Calu3 (cell line): ENCODE data around the gene TRAF3IP3. TPM values are rescaled to one million over a fixed set of nuclear protein-coding genes. Genes with fewer than 3 reads are reported as not detected.

Experiments
- BruUV-seq: library from RNA; stranded (reverse); fragments of 400-500 nt; replicated peaks from 2 replicates; lab custom pipeline; 2021; lab: Mats Ljungman, UMichigan
- CTCF ChIA-PET: fragments of 300-600 bp; sonication (Branson Sonifier 250); formaldehyde crosslinking; loops from one replicate; lab custom pipeline; 2022; ENCODE audit warnings: antibody characterized with exemption; lab: Charles Lee
- DNase-seq: peaks from one replicate; pipeline ENCODE4 v3.0.0; 2022
- H3K27ac Mint-ChIP-seq: one replicate; pipeline ENCODE4 v1.8.0; 2022; ENCODE audit warnings: mixed read lengths; ENCODE audit not compliant: unreplicated experiment
- H3K27me3 Mint-ChIP-seq: one replicate; pipeline ENCODE4 v1.8.0; 2022; ENCODE audit warnings: mixed read lengths; ENCODE audit not compliant: unreplicated experiment
- H3K36me3 Mint-ChIP-seq: one replicate; pipeline ENCODE4 v1.8.0; 2022; ENCODE audit warnings: mild to moderate bottlenecking, moderate library complexity, mixed read lengths; ENCODE audit not compliant: insufficient read depth, unreplicated experiment
- H3K4me1 Mint-ChIP-seq: one replicate; pipeline ENCODE4 v1.8.0; 2022; ENCODE audit warnings: mild to moderate bottlenecking, low read depth, mixed read lengths; ENCODE audit not compliant: unreplicated experiment
- H3K4me3 Mint-ChIP-seq: one replicate; pipeline ENCODE4 v1.8.0; 2022; ENCODE audit warnings: mild to moderate bottlenecking, low read depth, moderate library complexity, mixed read lengths; ENCODE audit not compliant: unreplicated experiment
- H3K9me3 Mint-ChIP-seq: one replicate; pipeline ENCODE4 v1.8.0; 2022; ENCODE audit warnings: low read depth, mixed read lengths; ENCODE audit not compliant: unreplicated experiment
- intact Hi-C: fragments of 100-400 bp; cut with micrococcal nuclease; formaldehyde crosslinking; loops from one replicate; pipeline ENCODE4 v1.10.0; 2022; ENCODE audit not compliant: unreplicated experiment
- total RNA-seq: library from RNA; stranded (reverse); gene quantifications from 2 replicates; pipeline ENCODE4 v1.2.3, GENCODE V29; 2022
- TF ChIP-seq, protein P1 (sequence below): fragments of 200-600 bp; IDR thresholded peaks from one replicate; pipeline ENCODE4 v1.8.0; 2022; ENCODE audit warnings: antibody characterized with exemption; ENCODE audit not compliant: unreplicated experiment

TRAF3IP3 gene
- total RNA-seq, 1 experiment from 2014 or later = not detected

DNA sequence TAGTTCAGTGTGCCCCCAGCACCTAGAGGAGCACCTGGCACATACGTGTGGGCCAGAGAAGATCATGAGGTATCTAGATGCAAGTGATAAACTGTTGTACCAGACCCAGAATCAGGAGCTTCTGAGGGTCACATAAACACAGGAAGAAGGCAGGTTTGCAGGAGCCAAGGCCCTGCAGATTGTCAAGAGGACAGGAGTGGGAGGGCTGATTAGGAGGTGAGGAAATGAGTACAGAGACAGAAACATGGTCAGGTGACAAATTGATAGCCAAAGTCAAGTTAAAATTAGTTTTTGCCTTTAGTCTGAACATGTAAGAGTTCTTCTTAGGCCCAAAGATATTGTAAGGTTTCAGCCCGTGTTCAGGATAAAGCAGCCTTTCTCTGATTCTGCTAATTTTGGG lies 14.0 kb upstream of the TRAF3IP3 start:
- Mint-ChIP-seq H3K9me3 (peaks cover 2% of the 10 kb centered on the region), H3K36me3 (no peaks in the 10 kb centered on the region), H3K27ac (no peak overlapping the region), H3K27me3 (no peaks in the 10 kb centered on the region), H3K4me3 (no peak overlapping the region), H3K4me1 (peaks cover 35% of the 10 kb centered on the region)
- CTCF ChIA-PET = interaction anchor here (1.5 kb wide), 1 partner anchor 172 kb away, joined by 3 read pairs; no protein-coding TSS in a partner anchor
- TF ChIP-seq, protein P1, sequence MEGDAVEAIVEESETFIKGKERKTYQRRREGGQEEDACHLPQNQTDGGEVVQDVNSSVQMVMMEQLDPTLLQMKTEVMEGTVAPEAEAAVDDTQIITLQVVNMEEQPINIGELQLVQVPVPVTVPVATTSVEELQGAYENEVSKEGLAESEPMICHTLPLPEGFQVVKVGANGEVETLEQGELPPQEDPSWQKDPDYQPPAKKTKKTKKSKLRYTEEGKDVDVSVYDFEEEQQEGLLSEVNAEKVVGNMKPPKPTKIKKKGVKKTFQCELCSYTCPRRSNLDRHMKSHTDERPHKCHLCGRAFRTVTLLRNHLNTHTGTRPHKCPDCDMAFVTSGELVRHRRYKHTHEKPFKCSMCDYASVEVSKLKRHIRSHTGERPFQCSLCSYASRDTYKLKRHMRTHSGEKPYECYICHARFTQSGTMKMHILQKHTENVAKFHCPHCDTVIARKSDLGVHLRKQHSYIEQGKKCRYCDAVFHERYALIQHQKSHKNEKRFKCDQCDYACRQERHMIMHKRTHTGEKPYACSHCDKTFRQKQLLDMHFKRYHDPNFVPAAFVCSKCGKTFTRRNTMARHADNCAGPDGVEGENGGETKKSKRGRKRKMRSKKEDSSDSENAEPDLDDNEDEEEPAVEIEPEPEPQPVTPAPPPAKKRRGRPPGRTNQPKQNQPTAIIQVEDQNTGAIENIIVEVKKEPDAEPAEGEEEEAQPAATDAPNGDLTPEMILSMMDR = no peak
- intact Hi-C loops = no loop called here
- no peak for DNase-seq
- BruUV-seq = no TSS peak

DNA sequence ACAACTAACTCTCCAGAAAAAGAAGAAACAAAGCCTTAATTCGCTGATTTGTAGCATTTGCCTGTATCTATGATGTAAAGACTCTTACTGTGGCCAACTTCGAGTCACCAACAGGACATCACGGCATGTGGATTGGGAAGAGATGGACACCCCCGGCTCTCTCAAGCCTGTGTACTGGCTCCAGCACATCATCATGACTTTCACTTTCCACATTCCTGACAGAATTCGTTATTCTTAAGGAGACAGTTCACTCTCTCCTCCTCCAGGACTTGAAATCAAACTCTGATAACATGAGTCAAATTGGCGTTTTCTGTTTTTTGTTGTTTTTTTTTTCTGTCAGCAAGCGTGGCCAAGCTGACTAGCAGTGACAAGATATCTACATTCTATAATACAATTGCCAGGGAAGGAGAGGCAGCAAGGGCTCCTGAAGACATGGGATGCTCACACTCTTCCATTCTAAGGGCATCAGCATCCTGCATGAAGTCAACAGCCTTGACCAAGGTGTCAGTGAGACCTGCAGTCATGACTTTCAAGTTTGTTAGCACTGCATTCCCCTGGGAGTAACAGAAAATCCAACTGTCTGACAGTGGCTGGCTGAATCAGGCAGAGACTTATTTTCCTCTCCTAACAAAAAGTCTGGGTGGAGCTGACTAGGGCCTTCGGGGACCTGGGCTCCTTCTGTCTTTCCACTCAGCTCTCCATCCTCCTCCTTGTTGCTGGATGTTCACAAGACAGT lies 13.3 kb upstream of the TRAF3IP3 start:
- Mint-ChIP-seq H3K4me1 (peaks cover 28% of the 10 kb centered on the region), H3K36me3 (no peaks in the 10 kb centered on the region), H3K9me3 (no peaks in the 10 kb centered on the region), H3K27ac (no peak overlapping the region), H3K27me3 (no peaks in the 10 kb centered on the region), H3K4me3 (no peak overlapping the region)
- TF ChIP-seq, protein P1 = no peak
- DNase-seq = no peak
- CTCF ChIA-PET = interaction anchor here (0.6 to 1.5 kb wide), 2 partner anchors 173 to 1871 kb away, joined by 3 read pairs; no protein-coding TSS in a partner anchor
- intact Hi-C loops = no loop called here
- BruUV-seq = no TSS peak

DNA sequence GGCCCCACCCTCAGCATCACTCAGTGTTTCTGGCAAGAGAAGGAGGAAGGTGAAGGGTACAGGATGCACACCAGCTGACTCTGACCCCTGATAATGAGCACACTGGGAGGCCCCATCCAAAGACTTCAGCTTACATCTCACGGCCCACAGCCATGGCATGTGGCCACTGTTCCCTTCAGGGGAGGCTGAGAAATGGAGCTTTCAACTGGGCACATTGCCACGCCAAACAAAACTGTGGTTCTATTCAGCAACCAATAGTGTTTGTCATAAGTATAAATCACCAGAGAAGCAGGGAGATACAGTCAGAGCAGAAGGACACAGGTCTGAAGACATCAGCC lies 12.7 kb upstream of the TRAF3IP3 start:
- Mint-ChIP-seq H3K27me3 (no peaks in the 10 kb centered on the region), H3K4me3 (no peak overlapping the region), H3K9me3 (no peaks in the 10 kb centered on the region), H3K4me1 (peaks cover 26% of the 10 kb centered on the region), H3K27ac (no peak overlapping the region), H3K36me3 (no peaks in the 10 kb centered on the region)
- BruUV-seq = no TSS peak
- CTCF ChIA-PET = interaction anchor here (0.6 kb wide), 1 partner anchor 1871 kb away, joined by 3 read pairs; no protein-coding TSS in a partner anchor
- no peak for DNase-seq
- TF ChIP-seq, protein P1 = no peak
- intact Hi-C loops = no loop called here

DNA sequence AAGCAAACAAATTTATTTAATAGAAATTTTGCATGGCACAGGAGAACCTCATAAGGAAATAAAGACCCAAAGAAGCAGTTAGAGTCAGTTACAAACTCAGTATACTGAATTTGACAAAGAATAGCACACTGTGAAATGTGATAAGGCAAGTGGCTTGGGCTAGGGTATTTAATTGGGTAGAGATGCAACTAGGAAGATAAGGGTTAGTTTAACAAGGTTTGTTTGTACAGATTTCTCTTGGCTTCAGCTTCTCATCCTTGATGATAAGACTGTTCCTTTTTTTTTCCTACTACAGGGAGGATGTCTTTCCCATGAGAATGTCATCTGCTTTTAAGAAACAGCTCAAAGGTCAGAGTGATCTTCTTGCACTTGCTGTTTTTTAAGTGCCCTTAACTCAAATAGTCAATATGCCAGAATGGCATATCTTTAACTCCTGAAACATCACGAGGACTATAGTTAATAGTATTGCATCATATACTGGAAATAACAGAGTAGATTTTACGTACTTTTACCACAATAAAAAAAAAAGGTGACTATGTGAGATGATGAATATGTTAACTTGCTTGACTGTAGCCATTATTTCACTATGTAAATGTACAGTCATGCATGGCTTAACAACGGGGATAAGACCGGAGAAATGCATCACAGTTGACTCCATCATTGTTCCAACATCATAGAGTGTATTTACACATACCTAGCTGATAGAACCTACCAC lies 9.2 kb upstream of the TRAF3IP3 start:
- H3K27ac Mint-ChIP-seq = no peak overlapping the region
- CTCF ChIA-PET = interaction anchor here (0.9 kb wide), 1 partner anchor 177 kb away, joined by 3 read pairs; no protein-coding TSS in a partner anchor
- TF ChIP-seq, protein P1 = no peak
- no TSS peak for BruUV-seq
- H3K4me1 Mint-ChIP-seq = peaks cover 27% of the 10 kb centered on the region
- no peaks in the 10 kb centered on the region for H3K27me3 Mint-ChIP-seq
- intact Hi-C loops = loop anchor here (1.0 to 5.0 kb wide), 7 partner anchors 34 to 177 kb away; partner anchors contain the start of genes LAMB3 and UTP25
- no peak for DNase-seq
- H3K36me3 Mint-ChIP-seq = no peaks in the 10 kb centered on the region
- no peak overlapping the region for H3K4me3 Mint-ChIP-seq
- H3K9me3 Mint-ChIP-seq = no peaks in the 10 kb centered on the region
